HG03457 (cell line): ENCODE data around the gene CAPN8.
A peak's percentile ranks its signal among the peaks of the same experiment; 100 is the strongest.

Experiments used
- ATAC-seq: cut with Tn5 transposase; IDR thresholded peaks from one replicate; pipeline ENCODE4 v1.9.1; 2021; ENCODE audit warnings: moderate number of reproducible peaks; ENCODE audit not compliant: unreplicated experiment

The CAPN8 gene

GRCh38 chr1:223620297-223620897, 45.1 kb downstream of the CAPN8 start:
- no peak for ATAC-seq

- no peak for ATAC-seq
These were observed 46.8 kb downstream of the CAPN8 start for GRCh38 chr1:223618680-223619079.

- ATAC-seq: no peak
These were observed 48.0 kb downstream of the CAPN8 start for GRCh38 chr1:223617323-223618070.

GRCh38 chr1:223616586-223616985, 48.9 kb downstream of the CAPN8 start:
- no peak for ATAC-seq

- ATAC-seq: no peak
These were observed 53.6 kb downstream of the CAPN8 start for GRCh38 chr1:223611936-223612335.

GRCh38 chr1:223609977-223610376, 55.5 kb downstream of the CAPN8 start:
- no peak for ATAC-seq

GRCh38 chr1:223609066-223609465, 56.4 kb downstream of the CAPN8 start:
- ATAC-seq: no peak

- no peak for ATAC-seq
These were observed 107.0 kb downstream of the CAPN8 start for GRCh38 chr1:223558512-223558911.

- ATAC-seq: no peak
These were observed 108.4 kb downstream of the CAPN8 start for GRCh38 chr1:223557130-223557475.

GRCh38 chr1:223556414-223557129, 108.9 kb downstream of the CAPN8 start:
- ATAC-seq: peak; percentile 94

GRCh38 chr1:223553957-223554356, 111.5 kb downstream of the CAPN8 start:
- no peak for ATAC-seq

- ATAC-seq: no peak
These were observed 113.9 kb downstream of the CAPN8 start for GRCh38 chr1:223551610-223552009.

- ATAC-seq: no peak
These were observed 115.8 kb downstream of the CAPN8 start for GRCh38 chr1:223549740-223550139.

GRCh38 chr1:223547316-223548114, 118.0 kb downstream of the CAPN8 start:
- no peak for ATAC-seq

GRCh38 chr1:223545343-223545742, 120.2 kb downstream of the CAPN8 start:
- no peak for ATAC-seq

GRCh38 chr1:223543560-223543959, 121.9 kb downstream of the CAPN8 start:
- no peak for ATAC-seq

- no peak for ATAC-seq
These were observed 122.7 kb downstream of the CAPN8 start for GRCh38 chr1:223542831-223543230.

- ATAC-seq: no peak
These were observed 124.9 kb downstream of the CAPN8 start for GRCh38 chr1:223540485-223541106.

- no peak for ATAC-seq
These were observed 125.8 kb downstream of the CAPN8 start for GRCh38 chr1:223539750-223540149.

- no peak for ATAC-seq
These were observed 126.5 kb downstream of the CAPN8 start for GRCh38 chr1:223538981-223539380.

- no peak for ATAC-seq
These were observed 130.2 kb downstream of the CAPN8 start for GRCh38 chr1:223535319-223535718.
